Small intestine (tissue), 7 donors: ENCODE measurements around the gene BMPR1B. TPM values are rescaled to one million over a fixed set of nuclear protein-coding genes. Genes with fewer than 3 reads are reported as not detected.

Experiments
- DNase-seq, 2 donors: peaks; one replicate each; pipeline versions ENCODE4 v3.0.0 to v3.0.0-alpha.2; 2013
- FAIRE-seq: peaks from 2 replicates; lab custom pipeline; 2012; peaks lifted over from hg19 to GRCh38; lab: Jason Lieb, UNC
- H3K27ac ChIP-seq, 3 donors: one replicate each; pipeline ENCODE4 v1.5.1; 2013; ENCODE audit warnings: low read length in 2 of 3, mild to moderate bottlenecking in 2 of 3, control low read depth in 1 of 3, inconsistent platforms in 1 of 3, low read depth in 1 of 3, moderate library complexity in 1 of 3
- H3K27me3 ChIP-seq, 3 donors: one replicate each; pipeline ENCODE4 v1.6.1; 2013; ENCODE audit warnings: low read length in 3 of 3, inconsistent platforms in 1 of 3; ENCODE audit not compliant: control insufficient read depth in 3 of 3, insufficient read depth in 3 of 3
- H3K36me3 ChIP-seq, 3 donors: one replicate each; pipeline ENCODE4 v1.6.1; 2013; ENCODE audit warnings: low read length in 3 of 3, inconsistent platforms in 1 of 3, low read depth in 1 of 3, mild to moderate bottlenecking in 1 of 3, moderate library complexity in 1 of 3; ENCODE audit not compliant: control insufficient read depth in 3 of 3, insufficient read depth in 2 of 3
- H3K4me1 ChIP-seq, 3 donors: one replicate each; pipeline ENCODE4 v1.6.1; 2013; ENCODE audit warnings: low read length in 2 of 3, inconsistent platforms in 1 of 3, low read depth in 1 of 3, mild to moderate bottlenecking in 1 of 3, moderate library complexity in 1 of 3; ENCODE audit not compliant: control insufficient read depth in 3 of 3, insufficient read depth in 2 of 3
- H3K4me3 ChIP-seq, 3 donors: one replicate each; pipeline ENCODE4 v1.5.1; 2013; ENCODE audit warnings: low read length in 3 of 3, control low read depth in 1 of 3, inconsistent platforms in 1 of 3, low read depth in 1 of 3, mild to moderate bottlenecking in 1 of 3, moderate library complexity in 1 of 3
- H3K9me3 ChIP-seq, 2 donors: one replicate each; pipeline ENCODE4 v1.6.1; 2013; ENCODE audit warnings: low read depth in 1 of 2, low read length in 1 of 2; ENCODE audit not compliant: control insufficient read depth in 2 of 2, insufficient read depth in 1 of 2
- WGBS, 3 donors: extraction: QIAGEN DNeasy Blood & Tissue Kit; methylation state at CpG; one replicate each; pipeline ENCODE4 v1.1.7; 2013; 5-methylcytosine and 5-hydroxymethylcytosine counted together
- polyA plus RNA-seq, 4 donors: library from polyadenylated mRNA; stranded (reverse) in 3 of 4; unstranded in 1 of 4; fragments of 200-250 nt in 3 of 4; fragments of 120-200 nt in 1 of 4; gene quantifications; one replicate each; pipeline versions ENCODE4 v1.2.1 to v1.2.3, GENCODE V29; 2013
- donor health status: healthy with polysubstance abuse.
- donor health status: control.
- donor health status: control.
- donor health status: Bipolar disorder and iron deficiency.
- donor health status: healthy.

Gene BMPR1B
- polyA plus RNA-seq, 4 donors, result 0.07 to 0.10 TPM; not detected in 2

DNA sequence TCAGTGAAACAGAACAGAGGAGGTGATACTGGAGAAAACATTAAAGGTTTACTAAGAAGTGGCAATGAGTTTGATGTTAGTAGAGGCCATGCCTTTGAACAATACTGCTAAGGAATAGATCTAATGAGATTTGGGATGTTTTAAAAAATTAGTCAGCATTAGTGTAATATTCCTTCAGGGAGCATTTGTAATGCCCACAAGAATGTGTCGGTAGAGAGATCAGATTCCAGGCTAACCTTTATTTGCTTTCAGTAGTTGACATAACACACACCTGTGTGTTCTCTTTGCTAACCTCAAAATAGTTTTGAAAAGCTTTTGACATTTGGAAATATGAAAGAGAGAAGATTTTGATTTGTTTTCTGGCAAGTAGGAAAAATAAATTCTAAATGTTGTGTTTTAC, 328.8 kb downstream of the BMPR1B start:
- H3K36me3 ChIP-seq, result no peaks in the 10 kb centered on the region
- DNase-seq (no peak), FAIRE-seq (no peak)
- WGBS, 3 donors, result 71 to 74% (median 71%) methylated on average over 1 of the region's 1 CpG
- H3K4me1 ChIP-seq, result peaks cover 0 to 6% (median 0%) of the 10 kb centered on the region in 3 donors
- H3K27ac ChIP-seq, result no peak overlapping the region
- no peaks in the 10 kb centered on the region for H3K27me3 ChIP-seq
- H3K4me3 ChIP-seq, result no peak overlapping the region
- no peaks in the 10 kb centered on the region for H3K9me3 ChIP-seq

DNA sequence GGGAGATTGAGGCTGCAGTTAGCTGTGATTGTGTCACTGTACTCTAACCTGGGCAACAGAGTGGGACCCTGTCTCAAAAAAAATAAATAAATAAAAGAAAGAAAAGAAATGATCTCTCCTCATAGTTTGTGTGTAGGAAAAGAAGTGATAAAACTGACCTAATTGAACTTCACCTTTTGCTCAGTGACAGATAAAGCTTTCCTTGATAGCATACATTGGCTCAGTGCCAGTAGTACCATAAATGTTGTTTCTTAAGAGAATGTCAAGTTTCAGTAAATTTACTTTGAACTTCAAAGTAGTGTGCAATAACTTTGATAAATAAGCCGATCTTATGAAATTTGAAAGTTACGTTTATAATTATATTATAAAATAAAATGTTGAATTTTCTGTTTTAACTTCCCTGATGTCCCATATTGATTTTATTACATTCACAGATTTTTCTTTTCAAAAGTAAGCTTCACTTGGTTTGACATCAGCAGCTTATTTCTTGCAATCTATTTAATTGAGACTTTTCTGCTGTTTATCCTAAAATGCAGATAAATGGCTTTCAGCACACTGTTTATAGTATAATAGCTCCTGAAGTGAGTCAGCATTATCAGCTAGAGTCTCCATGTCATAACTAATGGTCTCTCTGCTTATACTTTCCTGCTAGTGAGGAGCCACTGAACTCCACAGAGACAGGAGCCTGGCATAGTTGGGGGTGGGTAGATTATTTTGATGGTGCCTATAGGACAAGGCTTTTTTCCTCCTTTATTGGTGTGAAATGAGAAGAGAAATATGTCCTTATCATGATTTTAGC, 330.1 kb downstream of the BMPR1B start:
- Histone ChIP-seq H3K9me3 (no peaks in the 10 kb centered on the region), H3K27ac (no peak overlapping the region), H3K36me3 (no peaks in the 10 kb centered on the region), H3K4me1 (peaks cover 0 to 6% (median 0%) of the 10 kb centered on the region in 3 donors), H3K27me3 (no peaks in the 10 kb centered on the region), H3K4me3 (no peak overlapping the region)
- peak; percentile 14 to 74 for DNase-seq
- 17 to 35% (median 32%) methylated on average over 2 of the region's 2 CpGs for WGBS, 3 donors
- no peak for FAIRE-seq

DNA sequence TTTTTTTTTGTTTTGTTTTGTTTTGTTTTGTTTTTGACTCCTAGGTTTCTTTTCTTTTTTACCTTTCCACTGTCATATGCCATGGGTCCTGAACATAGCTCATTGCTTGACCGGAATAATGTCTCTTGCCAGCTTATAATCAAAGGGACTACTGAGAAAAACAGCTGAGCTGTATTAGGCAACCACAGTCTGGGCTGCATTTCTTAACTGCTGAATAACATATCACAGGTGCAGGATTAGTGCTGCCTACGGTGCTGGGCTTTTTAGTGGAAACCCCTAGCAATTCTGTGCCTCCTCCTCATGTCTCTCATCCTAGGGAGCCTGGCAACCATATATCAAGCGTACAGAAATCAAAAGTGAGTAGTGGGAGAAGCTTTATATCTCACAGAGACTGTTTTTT, 333.5 kb downstream of the BMPR1B start:
- Histone ChIP-seq H3K36me3 (no peaks in the 10 kb centered on the region), H3K4me3 (no peak overlapping the region), H3K27ac (no peak overlapping the region), H3K27me3 (no peaks in the 10 kb centered on the region), H3K9me3 (no peaks in the 10 kb centered on the region), H3K4me1 (peaks cover 0 to 6% (median 0%) of the 10 kb centered on the region in 3 donors)
- DNase-seq, result no peak
- 66 to 73% (median 71%) methylated on average over 3 of the region's 3 CpGs for WGBS, 3 donors
- no peak for FAIRE-seq

DNA sequence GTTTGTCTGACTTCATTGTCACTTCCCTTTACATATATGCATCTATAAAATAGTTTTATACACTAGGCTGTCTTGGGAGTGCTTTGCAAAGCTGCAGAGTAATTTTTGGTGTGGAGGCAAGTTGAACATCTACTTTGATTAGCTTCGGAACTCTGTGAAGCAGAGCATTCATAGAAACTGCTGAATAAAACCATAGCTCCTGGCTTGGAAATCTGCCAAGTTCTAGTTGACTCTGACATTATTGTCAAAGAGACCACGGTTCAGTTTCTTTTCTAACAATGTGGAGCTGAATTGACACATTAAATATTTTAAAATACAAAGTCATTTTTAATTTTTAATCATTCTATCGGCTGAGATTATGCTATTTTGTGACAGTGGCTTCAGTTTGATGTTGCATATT, 335.0 kb downstream of the BMPR1B start:
- no peak for FAIRE-seq

DNA sequence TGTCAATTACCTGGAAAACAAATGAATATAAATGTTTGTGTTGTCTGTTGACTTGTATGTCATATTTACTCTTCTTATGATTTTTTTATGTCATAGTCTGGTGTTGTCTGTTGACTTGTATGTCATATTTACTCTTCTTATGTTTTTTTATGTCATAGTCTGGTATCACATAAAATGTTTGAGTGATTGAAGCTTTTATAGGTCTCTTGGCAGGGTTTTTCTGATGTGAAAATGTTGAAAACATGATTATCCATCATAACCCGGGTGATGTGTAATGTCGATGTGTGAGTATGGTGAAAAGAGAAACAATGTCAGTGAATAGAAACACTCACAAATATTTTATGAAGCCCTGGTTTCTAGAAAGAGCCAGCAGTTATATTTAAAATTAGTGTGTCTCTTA, 335.7 kb downstream of the BMPR1B start:
- FAIRE-seq (no peak), DNase-seq (no peak)
- Histone ChIP-seq H3K27me3 (no peaks in the 10 kb centered on the region), H3K9me3 (no peaks in the 10 kb centered on the region), H3K27ac (no peak overlapping the region), H3K4me1 (peaks cover 0 to under 1% (median 0%) of the 10 kb centered on the region in 3 donors), H3K4me3 (no peak overlapping the region), H3K36me3 (no peaks in the 10 kb centered on the region)
- WGBS, 3 donors, result 82 to 91% (median 87%) methylated on average over 2 of the region's 2 CpGs

More for the DNA sequence above, 335.0 kb downstream of the BMPR1B start:
- DNase-seq, result peak in 1 of 2 donors; percentile 40
- no peaks in the 10 kb centered on the region for H3K36me3 ChIP-seq
- 18 to 30% (median 19%) methylated on average over 3 of the region's 3 CpGs for WGBS, 3 donors
- no peak overlapping the region for H3K27ac ChIP-seq
- H3K4me3 ChIP-seq, result no peak overlapping the region
- H3K9me3 ChIP-seq, result no peaks in the 10 kb centered on the region
- no peaks in the 10 kb centered on the region for H3K27me3 ChIP-seq
- H3K4me1 ChIP-seq, result peaks cover 0 to 6% (median 0%) of the 10 kb centered on the region in 3 donors

DNA sequence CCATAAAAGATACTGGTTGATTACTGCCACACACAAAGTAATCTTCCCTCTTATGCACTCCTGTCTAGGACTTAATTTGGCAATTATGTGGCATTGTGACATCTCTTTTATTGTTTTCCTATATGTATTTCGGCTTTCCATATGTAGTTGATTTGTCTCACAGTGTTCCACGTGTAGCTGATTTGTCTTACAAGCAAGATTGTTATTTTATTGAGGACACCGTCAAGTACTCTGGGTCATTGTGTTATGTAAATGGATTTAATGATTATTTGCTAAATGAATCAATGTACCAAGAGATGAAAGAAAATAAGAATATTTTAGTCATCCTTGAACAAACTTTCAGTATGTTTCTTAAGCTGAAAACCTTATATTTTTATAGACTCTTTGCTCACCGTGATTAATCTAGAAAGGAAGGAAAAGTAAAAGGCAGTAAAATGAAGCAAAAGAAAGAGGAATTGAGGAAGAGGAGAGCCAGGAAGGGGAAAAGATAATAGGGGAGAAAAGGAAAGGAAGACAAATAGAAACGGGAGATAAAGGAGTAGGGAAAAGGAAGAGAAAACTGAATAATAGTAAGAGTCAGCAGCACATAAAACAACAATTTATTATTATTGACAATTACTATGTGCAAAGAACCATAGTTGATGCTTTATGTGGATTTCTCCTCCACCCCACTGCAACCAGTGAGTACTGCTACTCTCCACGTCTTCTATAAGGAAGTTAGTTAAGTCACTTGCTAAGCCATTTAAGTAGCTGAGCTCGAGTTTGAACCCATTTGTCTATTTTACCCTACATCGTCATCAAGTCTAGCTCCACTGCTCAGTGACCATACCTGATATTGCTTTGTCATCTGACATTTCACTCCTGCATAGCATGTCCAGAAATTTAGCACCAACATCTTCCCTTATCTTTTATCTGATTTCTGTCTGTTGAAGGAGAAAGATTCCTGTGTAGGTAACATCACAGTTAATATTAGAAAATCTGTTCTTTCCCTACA, 336.5 kb downstream of the BMPR1B start:
- Histone ChIP-seq H3K27me3 (no peaks in the 10 kb centered on the region), H3K36me3 (no peaks in the 10 kb centered on the region), H3K27ac (no peak overlapping the region), H3K9me3 (no peaks in the 10 kb centered on the region), H3K4me1 (no peaks in the 10 kb centered on the region), H3K4me3 (no peak overlapping the region)
- DNase-seq, result no peak
- FAIRE-seq, result no peak
- WGBS, 3 donors, result 66 to 72% (median 68%) methylated on average over 8 of the region's 8 CpGs

DNA sequence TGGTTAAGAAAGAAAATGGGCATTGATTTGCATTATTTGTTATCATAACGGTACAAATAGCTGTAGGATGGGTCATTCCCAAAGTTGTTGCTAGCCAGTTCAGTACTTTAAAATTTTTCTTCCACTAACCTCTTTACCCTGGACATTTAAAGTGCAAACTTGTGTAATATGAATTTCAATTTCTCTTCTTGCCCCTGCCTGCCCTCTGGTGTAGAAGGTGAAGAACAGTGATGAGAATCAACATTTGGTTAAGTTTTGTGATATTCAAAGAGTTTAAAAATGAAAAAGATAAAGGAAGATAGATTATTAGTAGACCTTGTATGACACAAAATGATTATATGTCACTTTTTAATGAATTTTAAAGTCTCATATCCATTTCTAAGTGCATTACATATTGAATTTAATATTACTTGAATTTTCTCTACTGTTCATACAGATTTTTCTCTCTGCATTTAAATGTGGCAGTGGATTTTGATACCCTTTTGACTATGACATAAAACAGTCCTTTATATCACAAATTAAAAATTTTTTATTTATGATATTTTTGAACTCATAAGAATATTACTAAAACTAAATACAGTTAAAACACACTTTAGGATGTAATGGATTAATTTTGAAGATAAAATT, 337.7 kb downstream of the BMPR1B start:
- Histone ChIP-seq H3K36me3 (no peaks in the 10 kb centered on the region), H3K4me3 (no peak overlapping the region), H3K27me3 (no peaks in the 10 kb centered on the region), H3K4me1 (no peaks in the 10 kb centered on the region), H3K27ac (no peak overlapping the region), H3K9me3 (no peaks in the 10 kb centered on the region)
- DNase-seq (peak in 1 of 2 donors; percentile 26), FAIRE-seq (peak; percentile 85)
- WGBS, 3 donors, result 33 to 54% (median 50%) methylated on average over 1 of the region's 1 CpG
